ENCODE data around the gene MINAR1.

- TF ChIP-seq CTCF (IDR thresholded peaks at IDR 0.05) (no peak), POLR2A (IDR thresholded peaks at IDR 0.05) (no peak)
Observed at GRCh38 chr15:79432345-79433275, 474 bp downstream of the MINAR1 start.
